ENCODE data around the gene NTSR1. TPM values are rescaled to one million over a fixed set of nuclear protein-coding genes. Genes with fewer than 3 reads are reported as not detected.

The NTSR1 gene
- polyA plus RNA-seq, 1 donor from 2014 or later, result 0.05 TPM

- Histone ChIP-seq H3K4me2 (ENCODE audit: low read length) (no peak overlapping the region), H3F3A (ENCODE audit: insufficient read depth, low read length, poor library complexity, severe bottlenecking) (no peaks in the 10 kb centered on the region), H3K9me3 (ENCODE audit: low read length) (no peaks in the 10 kb centered on the region), H3K36me3 (ENCODE audit: insufficient read depth, low read length) (no peaks in the 10 kb centered on the region), H3K4me3 (ENCODE audit: low read length) (no peak overlapping the region), H3K79me2 (replicated peaks; ENCODE audit: insufficient read depth, low read length) (no peaks in the 10 kb centered on the region), H3K9me2 (ENCODE audit: insufficient read depth, low read length) (no peaks in the 10 kb centered on the region), H2AFZ (ENCODE audit: low read depth, low read length) (no peak overlapping the region), H3K27ac (ENCODE audit: low read length) (no peak overlapping the region), H3K9ac (ENCODE audit: low read length) (no peak overlapping the region), H3K27me3 (ENCODE audit: insufficient read depth, low read depth, low read length) (no peaks in the 10 kb centered on the region), H4K20me1 (ENCODE audit: insufficient read depth) (no peaks in the 10 kb centered on the region)
- no peak for TF ChIP-seq TAF1 (IDR thresholded peaks at IDR 0.05; ENCODE audit: low read depth)
- no peak for TF ChIP-seq SMC3 (conservative IDR thresholded peaks at IDR 0.05; ENCODE audit: poor library complexity)
- no peak for TF ChIP-seq MXI1 (conservative IDR thresholded peaks at IDR 0.05; ENCODE audit: poor library complexity, severe bottlenecking)
- TF ChIP-seq POLR2AphosphoS5 (IDR thresholded peaks at IDR 0.05), result no peak
- no peak for TF ChIP-seq RAD21 (conservative IDR thresholded peaks at IDR 0.05)
Observed at GRCh38 chr20:62771396-62772102, 62.9 kb downstream of the NTSR1 start.

GRCh38 chr20:62772103-62772611 is 63.5 kb downstream of the NTSR1 start:
- TF ChIP-seq, protein P1, sequence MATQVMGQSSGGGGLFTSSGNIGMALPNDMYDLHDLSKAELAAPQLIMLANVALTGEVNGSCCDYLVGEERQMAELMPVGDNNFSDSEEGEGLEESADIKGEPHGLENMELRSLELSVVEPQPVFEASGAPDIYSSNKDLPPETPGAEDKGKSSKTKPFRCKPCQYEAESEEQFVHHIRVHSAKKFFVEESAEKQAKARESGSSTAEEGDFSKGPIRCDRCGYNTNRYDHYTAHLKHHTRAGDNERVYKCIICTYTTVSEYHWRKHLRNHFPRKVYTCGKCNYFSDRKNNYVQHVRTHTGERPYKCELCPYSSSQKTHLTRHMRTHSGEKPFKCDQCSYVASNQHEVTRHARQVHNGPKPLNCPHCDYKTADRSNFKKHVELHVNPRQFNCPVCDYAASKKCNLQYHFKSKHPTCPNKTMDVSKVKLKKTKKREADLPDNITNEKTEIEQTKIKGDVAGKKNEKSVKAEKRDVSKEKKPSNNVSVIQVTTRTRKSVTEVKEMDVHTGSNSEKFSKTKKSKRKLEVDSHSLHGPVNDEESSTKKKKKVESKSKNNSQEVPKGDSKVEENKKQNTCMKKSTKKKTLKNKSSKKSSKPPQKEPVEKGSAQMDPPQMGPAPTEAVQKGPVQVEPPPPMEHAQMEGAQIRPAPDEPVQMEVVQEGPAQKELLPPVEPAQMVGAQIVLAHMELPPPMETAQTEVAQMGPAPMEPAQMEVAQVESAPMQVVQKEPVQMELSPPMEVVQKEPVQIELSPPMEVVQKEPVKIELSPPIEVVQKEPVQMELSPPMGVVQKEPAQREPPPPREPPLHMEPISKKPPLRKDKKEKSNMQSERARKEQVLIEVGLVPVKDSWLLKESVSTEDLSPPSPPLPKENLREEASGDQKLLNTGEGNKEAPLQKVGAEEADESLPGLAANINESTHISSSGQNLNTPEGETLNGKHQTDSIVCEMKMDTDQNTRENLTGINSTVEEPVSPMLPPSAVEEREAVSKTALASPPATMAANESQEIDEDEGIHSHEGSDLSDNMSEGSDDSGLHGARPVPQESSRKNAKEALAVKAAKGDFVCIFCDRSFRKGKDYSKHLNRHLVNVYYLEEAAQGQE (IDR thresholded peaks at IDR 0.05; ENCODE audit: borderline replicate concordance), result no peak
- no peak for TF ChIP-seq POLR2AphosphoS5 (IDR thresholded peaks at IDR 0.05)
- TF ChIP-seq MXI1 (conservative IDR thresholded peaks at IDR 0.05; ENCODE audit: poor library complexity, severe bottlenecking), result no peak
- TF ChIP-seq RAD21 (conservative IDR thresholded peaks at IDR 0.05), result no peak
- no peak for TF ChIP-seq EZH2 (IDR thresholded peaks at IDR 0.05; ENCODE audit: borderline replicate concordance, insufficient read depth, low read length, poor library complexity, severe bottlenecking)
- no peak for TF ChIP-seq EP300 (conservative IDR thresholded peaks at IDR 0.05; ENCODE audit: poor library complexity, severe bottlenecking)
- TF ChIP-seq TAF1 (IDR thresholded peaks at IDR 0.05; ENCODE audit: low read depth), result no peak
- no peak for TF ChIP-seq SMC3 (conservative IDR thresholded peaks at IDR 0.05; ENCODE audit: poor library complexity)
- TF ChIP-seq, protein P2, sequence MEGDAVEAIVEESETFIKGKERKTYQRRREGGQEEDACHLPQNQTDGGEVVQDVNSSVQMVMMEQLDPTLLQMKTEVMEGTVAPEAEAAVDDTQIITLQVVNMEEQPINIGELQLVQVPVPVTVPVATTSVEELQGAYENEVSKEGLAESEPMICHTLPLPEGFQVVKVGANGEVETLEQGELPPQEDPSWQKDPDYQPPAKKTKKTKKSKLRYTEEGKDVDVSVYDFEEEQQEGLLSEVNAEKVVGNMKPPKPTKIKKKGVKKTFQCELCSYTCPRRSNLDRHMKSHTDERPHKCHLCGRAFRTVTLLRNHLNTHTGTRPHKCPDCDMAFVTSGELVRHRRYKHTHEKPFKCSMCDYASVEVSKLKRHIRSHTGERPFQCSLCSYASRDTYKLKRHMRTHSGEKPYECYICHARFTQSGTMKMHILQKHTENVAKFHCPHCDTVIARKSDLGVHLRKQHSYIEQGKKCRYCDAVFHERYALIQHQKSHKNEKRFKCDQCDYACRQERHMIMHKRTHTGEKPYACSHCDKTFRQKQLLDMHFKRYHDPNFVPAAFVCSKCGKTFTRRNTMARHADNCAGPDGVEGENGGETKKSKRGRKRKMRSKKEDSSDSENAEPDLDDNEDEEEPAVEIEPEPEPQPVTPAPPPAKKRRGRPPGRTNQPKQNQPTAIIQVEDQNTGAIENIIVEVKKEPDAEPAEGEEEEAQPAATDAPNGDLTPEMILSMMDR (IDR thresholded peaks at IDR 0.05; ENCODE audit: poor library complexity, severe bottlenecking), result no peak
- Histone ChIP-seq H3K9me2 (ENCODE audit: insufficient read depth, low read length) (no peaks in the 10 kb centered on the region), H3K79me2 (replicated peaks; ENCODE audit: insufficient read depth, low read length) (no peaks in the 10 kb centered on the region), H3K36me3 (ENCODE audit: insufficient read depth, low read length) (no peaks in the 10 kb centered on the region), H3K4me2 (ENCODE audit: low read length) (no peak overlapping the region), H3K9ac (ENCODE audit: low read length) (no peak overlapping the region), H3K27me3 (ENCODE audit: insufficient read depth, low read depth, low read length) (no peaks in the 10 kb centered on the region), H3K9me3 (ENCODE audit: low read length) (no peaks in the 10 kb centered on the region), H3K27ac (ENCODE audit: low read length) (no peak overlapping the region), H3K4me3 (ENCODE audit: low read length) (no peak overlapping the region), H2AFZ (ENCODE audit: low read depth, low read length) (no peak overlapping the region), H4K20me1 (ENCODE audit: insufficient read depth) (no peaks in the 10 kb centered on the region), H3F3A (ENCODE audit: insufficient read depth, low read length, poor library complexity, severe bottlenecking) (no peaks in the 10 kb centered on the region)

Data from neural cell (in vitro differentiated cells).